ENCODE measurements around the gene ZYX. TPM values are rescaled to one million over a fixed set of nuclear protein-coding genes. Genes with fewer than 3 reads are reported as not detected.

Gene ZYX
- total and polyA plus RNA-seq, 9 of the 15 experiments (the other 6 are each of a cell fraction or from before 2014, with no cell fraction given): 1.8 to 130 (median 15.7) TPM

- no peak for TF ChIP-seq JUN (IDR thresholded peaks at IDR 0.05; ENCODE audit: borderline replicate concordance, low read depth, low read length)
- no peak for TF ChIP-seq JUN (CRISPR knock-in tag; IDR thresholded peaks at IDR 0.05; ENCODE audit: borderline replicate concordance)
- TF ChIP-seq THAP12 (CRISPR knock-in tag; IDR thresholded peaks at IDR 0.05): no peak
- TF ChIP-seq HOXB6 (CRISPR knock-in tag; IDR thresholded peaks at IDR 0.05; ENCODE audit: borderline replicate concordance): no peak
- no peak for TF ChIP-seq NR2C1 (IDR thresholded peaks at IDR 0.05)
- TF ChIP-seq NR2C1 (tag; IDR thresholded peaks at IDR 0.05): no peak
- TF ChIP-seq RBFOX2 (IDR thresholded peaks at IDR 0.05; ENCODE audit: low read depth, low read length): peak; percentile 54
- TF ChIP-seq ARHGAP35 (IDR thresholded peaks at IDR 0.05; ENCODE audit: partially characterized antibody): peak; percentile 63
- TF ChIP-seq HOMEZ (CRISPR knock-in tag; IDR thresholded peaks at IDR 0.05): no peak
- TF ChIP-seq NRF1 (conservative IDR thresholded peaks at IDR 0.05 in 1 of 2, IDR thresholded peaks at IDR 0.05 in 1 of 2): no peak
- peak; percentile 99 for TF ChIP-seq THRB (CRISPR knock-in tag; conservative IDR thresholded peaks at IDR 0.05)
- TF ChIP-seq ETS2 (tag; IDR thresholded peaks at IDR 0.05; ENCODE audit: borderline replicate concordance, poor library complexity, severe bottlenecking): no peak
Measured at GRCh38 chr7:143384661-143385631, 3.8 kb downstream of the ZYX start (continued).

Measured in K562 (cell line).